ENCODE data around the gene CD33. TPM values are rescaled to one million over a fixed set of nuclear protein-coding genes. Genes with fewer than 3 reads are reported as not detected.
A peak's percentile ranks its signal among the peaks of the same experiment; 100 is the strongest.

Gene CD33
- total RNA-seq, 1 donor from 2014 or later: 32.0 TPM

- TF ChIP-seq CTCF (IDR thresholded peaks at IDR 0.05): no peak
Measured at GRCh38 chr19:51220996-51221395, 3.9 kb upstream of the CD33 start.

GRCh38 chr19:51224163-51224641 is 678 bp upstream of the CD33 start:
- intact Hi-C loops (cut with DNase I): no loop called here
- H3K36me3 ChIP-seq: no peaks in the 10 kb centered on the region
- ATAC-seq (no peak), DNase-seq (no peak)
- no peak for TF ChIP-seq CTCF (IDR thresholded peaks at IDR 0.05)
- H3K4me1 ChIP-seq: no peaks in the 10 kb centered on the region
- no peak overlapping the region for H3K27ac ChIP-seq
- H3K27me3 ChIP-seq (ENCODE audit: low read depth): peaks cover 4% of the 10 kb centered on the region
- H3K9me3 ChIP-seq: no peaks in the 10 kb centered on the region
- no peak overlapping the region for H3K4me3 ChIP-seq

More at GRCh38 chr19:51220996-51221395, 3.9 kb upstream of the CD33 start:
- no peaks in the 10 kb centered on the region for H3K27me3 ChIP-seq (ENCODE audit: low read depth)
- DNase-seq (no peak), ATAC-seq (no peak)
- intact Hi-C loops (cut with DNase I): no loop called here
- no peak overlapping the region for H3K27ac ChIP-seq
- no peak overlapping the region for H3K4me3 ChIP-seq
- no peaks in the 10 kb centered on the region for H3K4me1 ChIP-seq
- no peaks in the 10 kb centered on the region for H3K36me3 ChIP-seq
- H3K9me3 ChIP-seq: no peaks in the 10 kb centered on the region

- H3K27ac ChIP-seq: no peak overlapping the region
- intact Hi-C loops (cut with DNase I): no loop called here
- H3K27me3 ChIP-seq (ENCODE audit: low read depth): peaks cover 4% of the 10 kb centered on the region
- DNase-seq (no peak), ATAC-seq (no peak)
- no peaks in the 10 kb centered on the region for H3K36me3 ChIP-seq
- H3K9me3 ChIP-seq: no peaks in the 10 kb centered on the region
- peak overlapping the region; percentile 43 for H3K4me3 ChIP-seq
- no peak for TF ChIP-seq CTCF (IDR thresholded peaks at IDR 0.05)
- no peaks in the 10 kb centered on the region for H3K4me1 ChIP-seq
Measured at GRCh38 chr19:51226067-51226466, 1.2 kb downstream of the CD33 start.

- no peak for ATAC-seq
- Histone ChIP-seq H3K27ac (no peak overlapping the region), H3K4me1 (no peaks in the 10 kb centered on the region), H3K9me3 (no peaks in the 10 kb centered on the region), H3K4me3 (no peak overlapping the region), H3K36me3 (no peaks in the 10 kb centered on the region), H3K27me3 (ENCODE audit: low read depth) (peaks cover 4% of the 10 kb centered on the region)
- intact Hi-C loops (cut with DNase I): no loop called here
- no peak for DNase-seq
- TF ChIP-seq CTCF (IDR thresholded peaks at IDR 0.05): no peak
Measured at GRCh38 chr19:51227326-51227725, 2.4 kb downstream of the CD33 start.

- H3K4me1 ChIP-seq: no peaks in the 10 kb centered on the region
- TF ChIP-seq CTCF (IDR thresholded peaks at IDR 0.05): no peak
- H3K36me3 ChIP-seq: no peaks in the 10 kb centered on the region
- intact Hi-C loops (cut with DNase I): no loop called here
- H3K9me3 ChIP-seq: no peaks in the 10 kb centered on the region
- no peak overlapping the region for H3K4me3 ChIP-seq
- DNase-seq (no peak), ATAC-seq (no peak)
- H3K27ac ChIP-seq: no peak overlapping the region
- peaks cover 4% of the 10 kb centered on the region for H3K27me3 ChIP-seq (ENCODE audit: low read depth)
Measured at GRCh38 chr19:51227966-51228365, 3.1 kb downstream of the CD33 start.

GRCh38 chr19:51240866-51241265 is 16.0 kb downstream of the CD33 start:
- no peak for ATAC-seq
- intact Hi-C loops (cut with DNase I): no loop called here
- no peak for DNase-seq
- no peak for TF ChIP-seq CTCF (IDR thresholded peaks at IDR 0.05)
- Histone ChIP-seq H3K27ac (no peak overlapping the region), H3K36me3 (no peaks in the 10 kb centered on the region), H3K9me3 (no peaks in the 10 kb centered on the region), H3K4me1 (no peaks in the 10 kb centered on the region), H3K4me3 (no peak overlapping the region), H3K27me3 (ENCODE audit: low read depth) (peaks cover 4% of the 10 kb centered on the region)
